Prostate gland (tissue), 2 donors: Measurements from ENCODE around the gene TTC34.
"Not testable (repeated sequence)": the region's sequence is repeated elsewhere in the genome, so short reads cannot be mapped to it uniquely, and the experiment has no call there.

Source experiments
- CTCF ChIP-seq, 4 experiments: fragments of 200-600 bp in 2 of 4; fragments of 450-650 bp in 2 of 4; sonication (generic) in 2 of 4; IDR thresholded peaks; 1 replicate in 3 of 4; 2 replicates in 1 of 4; pipeline ENCODE4 v1.5.1; 2016 to 2019; ENCODE audit warnings: antibody characterized with exemption in 4 of 4, mild to moderate bottlenecking in 2 of 4, moderate library complexity in 2 of 4
- POLR2A ChIP-seq: fragments of 450-650 bp; IDR thresholded peaks from one replicate; pipeline ENCODE4 v1.6.1; 2016; ENCODE audit warnings: antibody characterized with exemption, mild to moderate bottlenecking

- TF ChIP-seq CTCF (IDR thresholded peaks at IDR 0.05); POLR2A: not testable (repeated sequence)
Measured at GRCh38 chr1:2750766-2751730, 50.4 kb downstream of the TTC34 start.
